ENCODE results near the gene SLC13A5.
"Not testable (repeated sequence)": the region's sequence is repeated elsewhere in the genome, so short reads cannot be mapped to it uniquely, and the experiment has no call there.

Gene SLC13A5

DNA sequence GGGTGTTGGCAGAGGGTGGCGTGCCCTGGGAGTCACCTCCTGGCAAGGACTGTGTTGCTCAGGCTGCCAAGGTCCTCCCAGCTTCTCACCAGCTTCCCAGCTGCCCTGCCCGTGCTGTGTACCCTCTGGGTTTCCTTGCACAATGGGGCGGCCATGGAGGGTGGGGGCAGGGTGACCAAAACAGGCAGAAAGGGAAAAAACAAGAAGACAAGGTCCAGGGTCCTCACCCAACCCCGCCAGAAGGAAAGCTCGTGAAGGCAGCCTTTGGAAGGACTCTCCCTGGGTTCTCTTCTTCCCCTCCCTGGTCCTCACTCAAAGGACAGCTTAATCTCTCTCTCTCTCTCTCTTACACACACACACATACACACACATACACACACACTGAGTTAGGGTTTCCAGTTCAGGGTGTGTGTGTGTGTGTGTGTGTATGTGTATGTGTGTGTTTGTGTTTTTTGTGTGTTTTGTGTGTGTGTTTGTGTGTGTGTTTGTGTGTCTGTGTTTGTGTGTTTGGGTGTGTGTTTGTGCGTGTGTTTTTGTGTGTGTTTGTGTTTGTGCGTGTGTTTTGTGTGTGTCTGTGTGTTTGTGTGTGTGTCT is 2.0 kb downstream of the SLC13A5 start:
- DNase-seq (ENCODE audit: low spot score): no peak

DNA sequence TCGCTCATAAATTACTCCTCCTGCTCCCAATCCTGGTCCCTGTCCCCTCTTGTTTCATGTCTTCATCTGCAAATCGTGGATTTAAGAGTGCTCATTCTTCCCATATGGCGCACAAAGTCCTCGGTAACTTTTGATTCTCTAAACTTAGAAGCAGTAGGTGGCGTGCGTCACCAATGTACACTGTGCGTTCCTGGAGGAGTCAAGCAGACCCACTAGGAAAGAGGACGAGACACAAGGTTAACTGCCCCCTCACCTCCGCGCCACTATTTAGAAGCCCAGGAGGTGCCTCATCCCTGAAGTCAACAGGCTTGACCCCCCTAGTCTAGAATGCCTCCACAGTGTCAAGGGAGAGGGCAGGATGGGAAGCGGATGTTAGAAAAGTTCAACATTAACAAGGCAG is 2.9 kb downstream of the SLC13A5 start:
- DNase-seq (ENCODE audit: low spot score): no peak

DNA sequence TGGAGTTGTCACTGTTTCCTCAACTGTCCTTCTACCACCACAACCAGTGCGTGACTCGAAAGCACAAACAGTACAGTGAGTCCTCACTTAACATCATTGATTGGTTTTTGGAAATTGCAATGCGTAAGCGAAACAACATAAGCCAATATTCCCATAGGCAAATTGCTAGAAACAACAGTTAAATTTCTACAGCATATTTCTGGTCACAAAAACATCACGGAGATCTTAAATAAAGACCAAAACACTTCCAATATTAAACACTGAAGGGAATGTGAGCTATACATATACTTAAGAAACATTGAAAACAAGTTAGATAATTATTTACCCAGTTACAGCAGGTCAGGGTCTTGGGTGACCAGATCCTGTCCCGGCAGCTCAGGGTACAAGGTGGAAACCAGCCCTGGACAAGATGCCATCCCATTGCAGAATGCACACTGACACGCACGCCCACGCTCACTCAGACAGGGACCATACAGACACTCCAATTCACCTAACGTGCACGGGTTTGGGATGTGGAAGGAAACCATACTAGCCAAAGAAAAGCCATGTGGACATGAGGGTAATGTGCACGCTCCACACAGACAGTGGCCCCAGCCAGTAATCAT is 4.7 kb downstream of the SLC13A5 start:
- DNase-seq (ENCODE audit: low spot score): no peak

DNA sequence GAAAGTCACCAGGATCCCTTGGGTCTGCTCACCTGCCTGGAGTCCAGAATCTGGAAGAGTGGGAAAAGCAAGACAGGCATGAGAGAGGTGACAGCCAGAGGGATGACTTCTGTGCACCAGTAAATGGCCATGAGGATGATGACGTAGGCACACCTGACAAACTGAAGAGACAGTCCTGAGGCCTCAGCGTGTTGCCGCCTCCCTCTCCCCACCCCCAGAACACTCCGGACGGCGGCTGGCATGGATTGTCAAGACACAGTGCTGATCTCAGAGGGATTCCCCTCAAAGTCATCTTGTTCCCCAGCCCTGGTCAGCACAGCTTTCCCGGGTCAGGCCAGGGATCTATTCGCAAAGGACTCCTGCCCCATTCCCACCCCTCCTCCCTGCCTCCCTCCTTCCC is 6.2 kb downstream of the SLC13A5 start:
- DNase-seq (ENCODE audit: low spot score): no peak

DNA sequence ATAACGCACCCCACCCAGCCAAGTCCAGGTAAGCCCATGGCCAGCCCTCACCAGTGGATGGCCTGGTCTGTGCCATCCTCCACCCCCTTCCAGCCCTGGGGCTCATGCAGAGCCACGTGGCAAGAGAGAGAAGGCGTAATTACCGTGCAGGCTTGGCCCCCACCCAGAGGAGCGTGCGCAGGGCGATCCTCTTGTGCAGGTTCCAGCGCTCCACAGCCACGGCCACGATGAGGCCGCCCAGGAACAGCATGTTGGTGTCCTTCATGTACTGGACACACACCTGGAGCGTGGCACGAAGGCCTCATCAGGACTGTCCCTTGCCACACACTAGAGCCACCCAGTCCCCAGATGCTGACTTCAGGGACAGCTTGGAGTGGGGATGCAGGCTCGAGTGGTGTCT is 6.7 kb downstream of the SLC13A5 start:
- no peak for DNase-seq (ENCODE audit: low spot score)

DNA sequence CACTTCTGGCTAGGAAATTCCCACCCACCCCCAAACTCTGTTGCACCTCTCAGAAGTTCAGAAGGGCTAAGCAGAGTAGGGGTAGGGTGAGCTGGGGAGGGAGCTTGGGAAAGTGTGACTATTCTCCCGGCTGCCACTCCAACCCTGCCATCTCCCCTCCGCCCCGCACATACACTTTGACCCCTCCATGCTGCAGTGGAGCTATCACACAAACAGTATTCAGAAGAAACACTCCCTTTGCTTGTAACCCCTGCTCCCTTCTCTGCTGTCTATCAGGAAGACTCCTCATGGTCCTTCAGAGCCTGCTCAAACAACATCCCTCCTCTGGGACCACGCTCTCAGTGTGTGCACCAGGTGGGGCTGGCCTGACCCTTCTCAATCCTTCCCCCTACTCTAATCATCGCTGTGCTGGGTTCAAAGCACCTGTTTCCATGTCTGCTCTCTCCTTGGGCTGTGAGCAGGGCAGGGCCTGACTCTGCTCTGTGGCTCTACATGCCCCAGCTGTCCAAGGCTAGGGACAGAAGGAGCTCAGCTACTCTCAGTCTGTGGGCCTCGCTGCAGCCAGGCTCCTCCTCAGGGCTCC is 8.6 kb downstream of the SLC13A5 start:
- no peak for DNase-seq (ENCODE audit: low spot score)

DNA sequence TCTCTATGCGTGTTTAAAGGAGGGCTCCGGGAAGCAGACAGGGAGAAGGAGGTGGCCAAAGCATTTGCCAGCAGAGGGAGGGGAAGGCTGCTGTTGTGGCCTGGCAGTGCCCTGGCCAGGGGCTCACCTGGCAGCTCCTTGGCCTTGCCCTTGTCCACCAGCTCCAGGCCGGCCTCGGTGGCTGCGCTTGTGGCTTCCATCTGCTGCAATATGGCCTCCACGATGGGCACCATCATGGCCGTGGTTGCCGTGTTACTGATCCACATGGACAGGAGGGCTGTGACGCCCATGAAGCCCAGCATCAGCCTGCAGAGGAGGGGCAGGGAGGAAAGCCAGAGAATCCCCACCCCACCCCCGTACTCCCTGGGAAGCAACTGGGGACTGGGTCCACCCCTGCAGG is 9.4 kb downstream of the SLC13A5 start:
- no peak for DNase-seq (ENCODE audit: low spot score)

DNA sequence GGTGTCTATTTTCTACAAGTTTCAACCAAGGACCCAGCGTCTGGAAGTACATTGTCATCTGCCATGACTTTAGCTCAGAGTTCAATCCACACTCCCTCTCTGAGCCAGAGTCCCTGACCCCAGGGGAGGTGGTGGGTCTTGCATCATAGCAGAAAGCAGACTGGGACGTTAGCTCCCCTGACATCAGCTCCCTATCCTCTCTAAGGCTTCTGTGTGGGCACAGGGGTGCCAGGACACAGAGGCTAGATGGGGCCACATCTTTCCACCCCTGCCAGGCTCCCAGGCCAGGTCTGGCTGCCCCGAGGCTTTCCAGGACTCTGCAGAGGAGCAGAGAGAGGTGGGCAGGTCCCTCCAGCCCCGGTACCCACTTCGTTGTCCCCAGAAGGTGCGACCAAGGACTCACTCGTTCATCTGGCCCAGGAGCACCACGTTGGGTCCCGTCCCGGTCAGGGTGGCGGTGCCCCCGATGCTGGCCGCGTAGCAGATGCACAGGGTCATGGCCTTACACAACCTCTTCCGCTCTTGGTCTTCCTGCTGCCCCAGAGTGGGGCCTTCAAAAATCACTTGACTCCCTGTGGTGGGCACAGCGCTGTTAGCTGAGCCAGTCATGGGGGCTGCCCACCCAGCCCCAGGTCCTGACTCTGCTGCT is 10.5 kb downstream of the SLC13A5 start:
- DNase-seq (ENCODE audit: low spot score): no peak

DNA sequence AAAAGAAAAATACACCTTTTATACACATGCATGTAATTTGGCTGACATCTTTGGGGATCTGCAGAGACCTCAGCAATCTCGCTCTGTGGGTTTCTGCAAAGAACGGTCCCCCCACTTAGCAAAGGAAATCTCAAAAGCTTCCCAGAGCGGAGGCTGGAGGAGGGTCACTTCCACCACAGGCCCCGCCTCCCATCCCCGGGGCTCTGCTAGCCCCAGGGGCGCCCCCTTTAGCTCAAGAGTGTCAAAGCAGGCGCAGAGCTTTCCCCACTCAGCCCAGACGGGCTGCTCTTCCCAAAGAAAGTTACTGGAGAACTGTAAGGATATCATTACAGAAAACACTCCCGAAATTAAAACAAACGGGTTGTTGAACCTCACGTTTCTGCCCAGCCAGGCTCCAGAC is 11.4 kb downstream of the SLC13A5 start:
- DNase-seq (ENCODE audit: low spot score): peak; percentile 10

DNA sequence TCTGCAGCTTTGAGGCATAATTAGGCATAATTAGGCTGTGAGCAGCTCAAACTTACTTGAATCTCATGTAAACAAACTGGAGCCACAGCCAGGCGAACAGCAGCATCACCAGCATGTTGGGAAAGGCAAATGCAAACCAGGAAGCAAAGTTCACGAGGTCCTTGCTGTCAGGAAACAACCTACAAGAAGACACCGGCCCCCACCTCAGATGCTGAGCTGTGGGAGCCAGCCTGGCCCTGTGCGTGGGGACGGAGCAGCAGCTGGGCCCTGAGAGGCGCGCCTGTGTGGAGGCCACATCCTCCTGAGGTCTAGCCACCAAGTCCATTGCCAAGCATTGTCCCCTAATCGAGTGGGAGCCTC is 12.2 kb downstream of the SLC13A5 start:
- DNase-seq (ENCODE audit: low spot score): no peak

DNA sequence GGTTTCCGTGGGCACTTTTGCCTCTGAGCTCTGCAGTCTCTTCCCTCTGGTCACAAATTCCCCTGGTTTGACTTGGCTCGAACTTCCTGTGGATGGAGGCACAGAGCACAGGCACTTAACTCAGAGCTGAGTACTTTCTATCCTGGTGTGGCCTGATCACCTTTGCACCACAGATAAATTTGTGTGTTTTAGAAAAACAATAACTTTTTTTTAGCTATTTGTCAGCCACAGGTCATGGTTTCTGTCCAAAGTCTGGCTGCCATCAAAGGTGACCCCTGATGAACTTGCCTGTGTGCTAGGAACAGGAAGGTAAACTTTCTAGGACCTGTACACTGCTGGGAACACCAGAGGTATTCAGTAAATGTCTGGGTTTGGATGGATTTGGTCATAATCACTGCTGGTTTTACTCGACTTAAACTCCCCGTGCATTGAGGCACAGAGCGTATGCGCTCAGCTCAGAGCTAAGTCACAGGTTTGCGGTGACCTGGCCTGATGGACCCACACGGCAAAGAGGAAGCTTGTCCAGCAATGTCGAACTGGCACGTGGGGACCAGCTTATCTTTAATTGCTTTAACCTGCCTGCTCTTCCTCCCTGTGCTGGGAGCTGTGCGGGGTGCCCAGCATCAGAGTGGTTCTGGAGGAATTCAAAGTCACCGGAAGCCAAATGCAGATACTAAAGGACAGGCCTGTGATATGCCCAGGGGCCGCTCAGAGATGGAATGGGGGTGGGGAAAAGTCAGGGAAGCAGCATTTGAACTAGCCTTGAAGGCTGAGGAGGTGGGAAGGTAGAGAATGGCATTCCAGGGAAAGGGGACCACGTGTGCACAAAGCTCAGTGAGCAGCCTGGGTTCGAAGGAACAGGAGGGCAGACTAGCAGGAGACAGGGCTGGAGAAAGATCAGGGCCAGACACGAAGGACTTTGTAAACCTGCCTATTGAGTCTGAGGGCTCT is 12.9 kb downstream of the SLC13A5 start:
- DNase-seq (ENCODE audit: low spot score): no peak

DNA sequence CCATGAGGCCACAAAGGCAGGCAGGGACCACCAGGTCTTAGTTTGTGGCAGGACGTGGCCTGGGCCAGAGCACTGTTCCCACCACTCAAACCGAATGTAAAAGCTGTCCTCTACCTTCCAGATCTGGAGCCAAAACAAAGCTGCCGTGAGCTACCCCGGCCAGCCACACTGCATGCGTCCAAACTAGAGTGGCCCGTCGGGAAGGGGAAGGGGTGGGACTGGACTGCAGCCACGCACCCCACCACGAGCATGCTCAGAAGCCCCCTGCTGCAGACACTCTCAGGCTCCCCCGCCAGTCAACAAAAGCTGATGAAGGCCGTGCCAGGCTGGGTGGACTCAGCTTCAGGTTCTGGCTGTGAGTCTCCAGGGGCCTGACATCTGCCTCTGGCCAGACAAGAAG is 15.2 kb downstream of the SLC13A5 start:
- DNase-seq (ENCODE audit: low spot score): no peak

DNA sequence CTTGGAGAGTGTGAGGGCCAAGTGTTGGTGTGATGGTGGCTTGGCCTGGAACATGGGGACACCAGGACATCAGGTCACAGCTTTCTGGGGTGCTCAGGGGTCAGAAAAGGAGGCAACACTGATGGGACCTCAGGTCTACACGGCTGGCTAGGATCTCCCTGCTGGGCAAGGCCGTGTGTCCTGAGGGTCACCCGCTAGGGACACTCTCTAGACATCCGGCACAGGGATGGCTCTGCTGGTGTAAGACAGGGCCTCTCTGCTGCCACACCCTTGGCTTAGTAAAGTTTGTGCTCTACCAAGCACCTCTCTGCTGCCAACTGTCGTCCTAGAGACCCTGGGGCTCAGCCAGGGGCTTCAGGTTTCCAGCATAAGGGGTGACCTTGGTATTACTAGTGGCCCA is 16.3 kb downstream of the SLC13A5 start:
- DNase-seq (ENCODE audit: low spot score): no peak

DNA sequence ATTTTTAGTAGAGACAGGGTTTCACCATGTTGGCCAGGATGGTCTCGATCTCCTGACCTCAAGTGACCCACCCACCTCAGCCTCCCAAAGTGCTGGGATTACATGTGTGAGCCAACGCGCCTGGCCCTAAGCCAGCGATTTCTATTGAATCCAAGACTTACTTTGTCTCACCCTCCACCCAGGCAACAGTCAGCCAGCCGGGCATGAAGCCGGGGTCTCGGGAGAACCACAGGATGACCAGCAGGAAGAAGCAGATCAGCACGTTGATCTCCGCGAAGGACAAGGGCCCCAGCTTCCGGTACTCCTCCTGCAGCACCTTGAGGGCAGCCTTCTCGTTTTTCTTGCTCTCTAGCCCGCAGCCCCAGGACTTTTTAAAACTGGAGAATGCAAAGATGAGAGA is 17.6 kb downstream of the SLC13A5 start:
- DNase-seq (ENCODE audit: low spot score): no peak

DNA sequence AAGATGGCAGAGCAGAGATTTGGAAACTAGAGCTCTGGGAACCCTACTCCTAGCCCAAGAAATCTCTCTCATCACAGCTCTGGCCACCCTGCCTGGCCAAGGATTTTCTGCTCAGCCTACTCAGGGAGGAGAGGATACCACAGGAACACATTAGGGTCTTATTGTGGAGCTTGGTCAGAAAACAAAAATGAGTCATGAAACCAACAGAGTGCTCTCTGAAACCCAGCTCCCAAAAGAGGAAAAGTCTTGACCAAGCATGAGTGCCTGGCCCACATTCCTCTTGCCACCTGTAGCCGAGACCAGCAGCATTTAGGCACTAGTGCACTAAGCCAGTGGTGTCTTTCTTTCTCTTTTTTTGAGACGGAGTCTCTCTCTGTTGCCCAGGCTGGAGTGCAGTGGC is 18.1 kb downstream of the SLC13A5 start:
- DNase-seq (ENCODE audit: low spot score): no peak

DNA sequence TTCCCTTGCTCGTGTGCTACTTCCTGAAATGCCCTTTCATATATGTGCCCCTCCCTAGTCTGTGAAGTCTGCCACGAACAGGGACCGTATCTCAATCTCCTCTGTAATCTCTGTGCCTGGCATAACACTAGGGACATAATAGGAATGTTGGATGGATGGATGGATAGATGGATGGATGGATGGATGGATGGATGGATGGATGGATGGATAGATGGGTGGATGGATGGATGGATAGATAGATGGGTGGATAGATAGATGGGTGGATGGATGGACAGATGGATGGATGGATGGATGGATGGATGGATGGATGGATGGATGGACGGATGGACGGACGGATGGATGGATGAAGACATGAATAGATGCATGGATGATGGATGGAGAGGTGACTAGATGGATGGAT is 21.2 kb downstream of the SLC13A5 start:
- not testable (repeated sequence) for DNase-seq (ENCODE audit: low spot score)

DNA sequence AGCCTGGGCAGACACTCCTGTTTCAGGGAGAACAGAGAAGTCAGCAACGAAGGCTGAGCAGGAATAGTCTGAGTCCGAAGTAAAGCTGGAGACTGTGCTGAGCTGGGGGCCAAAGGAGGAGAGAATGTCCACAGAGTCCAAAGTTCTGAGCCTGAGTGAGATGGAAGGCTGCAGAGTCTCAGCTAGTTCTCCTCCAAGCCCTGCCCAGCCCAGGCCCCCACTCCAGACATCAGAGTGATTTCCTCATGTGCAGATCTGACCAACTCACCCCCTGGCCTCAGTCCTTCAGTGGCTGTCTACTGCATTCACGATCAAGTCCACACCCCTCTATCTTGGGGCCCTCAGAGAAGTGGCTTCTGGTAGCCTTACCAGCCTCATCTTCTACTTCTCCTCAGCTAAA is 21.6 kb downstream of the SLC13A5 start:
- no peak for DNase-seq (ENCODE audit: low spot score)

DNA sequence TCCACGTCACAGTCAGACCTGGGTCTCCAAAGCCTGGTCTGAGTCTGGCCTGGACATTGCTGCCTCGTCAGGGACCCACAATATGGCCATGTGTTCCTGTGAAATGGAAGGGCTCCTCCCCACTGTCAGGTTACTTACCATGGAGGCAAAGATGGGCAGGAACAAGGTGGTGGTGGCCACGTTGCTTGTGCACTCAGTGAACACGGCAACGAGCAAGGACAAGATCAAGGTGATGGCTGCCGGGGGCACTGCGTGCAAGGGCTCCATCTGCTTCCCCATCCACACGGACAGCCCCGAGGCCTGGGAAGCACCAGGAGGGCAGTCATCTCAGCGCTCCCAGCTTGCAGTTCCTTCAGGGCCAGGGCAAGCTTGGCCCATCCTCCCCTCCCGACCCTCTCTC is 22.5 kb downstream of the SLC13A5 start:
- no peak for DNase-seq (ENCODE audit: low spot score)

DNA sequence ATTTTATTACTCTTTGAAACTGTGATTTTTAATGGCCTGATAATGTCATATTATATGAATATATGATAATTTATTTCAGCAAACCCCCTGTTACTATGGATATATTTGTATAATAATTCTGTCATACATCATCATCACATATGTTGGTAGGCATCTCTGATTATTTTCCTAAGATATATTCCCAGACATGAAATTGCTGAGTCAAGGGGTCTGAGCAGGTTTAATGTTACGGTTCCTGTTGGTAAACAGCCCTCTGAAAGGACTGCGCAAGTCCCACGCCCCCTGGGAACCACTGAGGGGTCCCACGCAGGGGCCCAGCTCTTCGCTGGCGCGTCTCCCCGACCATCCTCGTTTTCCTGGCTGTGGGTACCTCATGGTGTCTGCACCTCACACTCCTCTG is 24.2 kb downstream of the SLC13A5 start:
- no peak for DNase-seq (ENCODE audit: low spot score)

DNA sequence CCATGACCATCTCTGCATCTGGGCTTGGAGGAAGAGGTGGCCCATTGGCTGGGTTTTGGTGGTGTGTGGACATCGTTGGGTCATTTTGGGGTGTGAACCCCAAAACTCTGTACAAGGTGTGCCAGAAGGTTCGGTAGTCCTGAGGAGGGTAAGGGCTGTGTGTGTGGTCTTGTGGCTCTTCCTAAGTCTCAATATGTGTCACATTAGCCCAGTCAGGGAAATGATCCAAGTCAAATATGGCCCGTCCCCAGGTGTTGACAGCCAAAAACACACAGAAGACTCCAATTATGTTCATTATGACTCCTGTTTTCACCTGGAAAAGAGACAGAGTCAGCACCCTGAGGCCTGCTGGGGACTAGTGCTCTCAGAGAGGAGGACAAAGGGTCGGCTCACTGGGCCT is 27.1 kb downstream of the SLC13A5 start:
- no peak for DNase-seq (ENCODE audit: low spot score)

DNA sequence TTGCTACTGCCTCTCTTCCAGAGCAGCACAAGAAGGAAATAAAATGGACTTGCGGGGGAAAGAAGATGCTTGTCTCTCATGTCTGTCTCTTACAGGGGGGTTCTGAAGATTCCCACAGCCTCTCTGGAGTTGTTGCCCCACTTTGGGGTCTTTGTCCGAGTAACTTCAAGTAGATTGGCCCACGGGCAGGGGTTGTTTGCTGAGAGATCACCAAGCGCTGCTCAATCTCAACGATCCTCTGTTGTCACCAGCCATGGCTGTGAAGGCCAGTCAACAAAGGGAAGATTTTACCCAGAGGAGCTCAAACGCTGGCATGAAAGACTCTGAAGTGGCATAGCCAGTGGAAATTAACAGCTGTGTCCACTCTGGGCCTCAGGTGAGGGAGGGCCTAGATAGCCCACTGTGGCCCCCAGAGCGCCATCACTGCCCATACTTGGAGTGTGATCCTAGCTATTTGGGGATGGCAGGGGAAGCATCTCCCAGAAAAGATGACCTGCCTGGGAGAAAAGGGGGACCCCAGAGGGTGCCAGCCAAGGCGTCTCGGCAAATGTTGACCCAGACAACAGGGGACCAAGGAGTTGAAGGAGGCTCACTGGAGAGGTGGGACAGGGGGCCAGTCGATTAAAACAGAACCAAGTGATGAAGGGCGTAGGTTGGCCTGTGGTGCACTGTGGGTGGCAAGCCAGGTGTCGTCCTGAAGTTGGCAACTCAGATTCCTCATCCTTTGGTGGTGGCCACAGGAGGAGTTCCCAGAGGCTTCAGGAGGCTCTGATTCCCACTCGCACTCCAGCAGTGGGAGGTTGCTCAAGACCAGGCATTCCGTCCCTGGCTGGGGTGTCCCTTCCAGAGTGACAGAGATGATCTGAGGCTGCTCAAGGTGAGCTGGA is 28.0 kb downstream of the SLC13A5 start:
- no peak for DNase-seq (ENCODE audit: low spot score)

DNA sequence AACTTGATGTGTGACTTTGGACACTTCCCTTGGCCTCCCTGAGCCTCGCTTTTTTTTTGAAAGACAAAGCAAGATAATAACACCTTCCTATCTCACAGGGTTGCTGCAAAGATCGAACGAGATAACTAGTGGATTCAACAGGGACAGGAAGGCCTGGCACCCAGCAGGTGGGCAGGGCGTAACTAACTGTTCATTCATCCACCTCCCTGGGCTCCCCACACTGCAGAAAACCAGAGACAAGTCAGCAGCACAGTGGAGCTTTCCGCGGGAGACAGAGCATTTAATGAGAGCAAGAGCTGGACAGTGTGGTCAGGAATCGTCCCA is 28.7 kb downstream of the SLC13A5 start:
- DNase-seq (ENCODE audit: low spot score): no peak
